Left colon (tissue), 2 donors: ENCODE results near the gene ZFAND2B. TPM values are rescaled to one million over a fixed set of nuclear protein-coding genes. Genes with fewer than 3 reads are reported as not detected.
A peak's percentile ranks its signal among the peaks of the same experiment; 100 is the strongest.
"Not testable (repeated sequence)": the region's sequence is repeated elsewhere in the genome, so short reads cannot be mapped to it uniquely, and the experiment has no call there.

Source experiments
- ATAC-seq: fragments of 200-7000 bp; cut with Tn5 transposase; one replicate; pipeline ENCODE4 v1.9.1; 2020; ENCODE audit warnings: mild to moderate bottlenecking, moderate library complexity
- DNase-seq, 2 donors: peaks; one replicate each; pipeline ENCODE4 v3.0.0-alpha.2; 2020
- intact Hi-C, 2 donors: fragments of 100-400 bp; cut with DNase I in 1 of 2; cut with micrococcal nuclease in 1 of 2; formaldehyde crosslinking; loops; one replicate each; pipeline versions ENCODE4 v1.11.2 to v1.14.0; 2022; cut with DNase I, micrococcal nuclease
- total RNA-seq, 2 donors: library from RNA; stranded (reverse); fragmentation: NEBNext Ultra II Directional; extraction: Animal tissue kit (Norgen Biotek cat#: 25700); gene quantifications; one replicate each; pipeline ENCODE4 v1.2.1, GENCODE V29; 2021
- donor health status: DM: no; HTN: no; CAD: no.
- donor health status: DM: yes; HTN: yes; CAD: no.

Gene ZFAND2B
- total RNA-seq, 2 donors from 2014 or later = 78.0 to 89.9 TPM

- ATAC-seq (peak; percentile 55), DNase-seq (peak; percentile 56 to 64)
- intact Hi-C loops = no loop called here
These were observed 36.7 kb downstream of the ZFAND2B start for GRCh38 chr2:219243291-219243761.

DNA sequence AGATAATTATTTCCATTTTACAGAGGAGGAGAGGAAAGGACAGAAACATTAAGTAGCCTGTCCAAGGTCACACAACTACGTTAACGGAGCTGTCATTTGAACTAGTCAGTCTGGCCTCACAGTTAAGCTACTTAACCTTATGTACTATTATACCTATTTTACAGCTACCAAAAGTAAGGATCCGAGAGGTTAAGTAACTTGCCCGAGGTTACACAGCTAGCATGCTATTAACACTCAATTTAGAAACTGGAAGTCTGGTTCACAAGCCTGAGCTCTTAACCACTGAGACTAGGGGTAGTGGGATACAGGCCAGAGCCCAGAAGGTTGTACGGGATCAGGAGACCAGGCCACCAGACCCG lies 38.2 kb downstream of the ZFAND2B start:
- ATAC-seq (no peak), DNase-seq (peak in 1 of 2 donors; percentile 41)
- intact Hi-C loops = no loop called here

DNA sequence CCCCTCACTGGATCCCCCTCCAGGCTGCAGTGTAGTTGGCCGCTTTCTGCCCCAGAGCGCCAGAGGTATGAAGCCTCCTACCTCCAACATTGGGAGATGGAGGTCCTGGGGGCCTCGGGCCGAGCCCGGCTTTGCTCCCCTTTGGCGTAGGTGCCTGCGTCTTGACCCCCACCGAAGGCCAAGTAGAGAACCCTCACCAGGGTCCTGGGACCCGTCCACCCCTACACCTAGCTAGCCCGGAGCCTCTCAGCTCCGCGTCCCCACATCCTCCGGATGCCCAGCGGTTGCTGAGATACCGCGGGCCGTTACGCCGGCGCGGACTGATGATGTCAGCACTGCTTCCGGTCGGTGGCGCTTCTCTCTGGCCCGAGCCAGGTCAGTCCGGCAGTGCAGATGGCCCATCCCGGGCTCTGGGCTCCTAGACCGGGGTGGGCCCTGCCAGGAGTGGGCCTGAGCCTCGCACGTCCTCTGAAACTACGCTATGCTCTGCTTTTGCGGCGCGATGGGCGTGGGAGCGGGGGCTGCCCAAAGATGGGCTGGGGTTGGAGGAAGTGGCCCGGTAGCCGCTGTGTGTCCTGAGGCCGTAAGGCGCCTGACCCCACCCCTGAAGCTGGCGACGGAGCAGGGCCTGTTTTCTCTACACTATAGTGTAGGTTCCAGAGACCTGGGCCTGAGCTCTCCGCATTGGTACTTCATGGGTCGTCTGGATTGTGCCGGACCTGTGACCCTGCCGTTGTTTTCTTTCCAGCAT lies 38.7 kb downstream of the ZFAND2B start, which contains the start of the genes GLB1L and STK16:
Gene GLB1L, minus strand, starts transcription at position 297 of the 751 bp plus-strand sequence. CDS start 1,871 bp downstream, outside the sequence.
Gene STK16, plus strand, starts transcription at position 332 of the 751 bp plus-strand sequence. CDS start 521 bp downstream, outside the sequence.
- intact Hi-C loops = no loop called here
- ATAC-seq (peak; percentile 62), DNase-seq (peak; percentile 93 to 97)

DNA sequence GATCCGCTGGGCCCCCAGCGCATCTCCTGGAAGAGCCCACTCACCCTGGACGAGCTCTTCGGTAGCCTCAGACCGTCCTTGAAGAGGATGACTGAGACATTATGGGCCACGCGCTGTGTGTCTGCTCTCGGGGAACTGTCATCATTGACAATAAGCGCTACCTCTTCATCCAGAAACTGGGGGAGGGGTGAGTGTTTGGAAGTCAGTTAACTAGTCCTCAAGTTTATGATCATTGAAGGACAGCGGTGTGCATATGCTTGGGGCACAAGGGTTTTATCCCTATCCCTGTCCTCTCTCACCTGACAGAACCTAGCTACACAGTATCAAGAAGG lies 39.3 kb downstream of the ZFAND2B start:
- DNase-seq (no peak), ATAC-seq (no peak)
- intact Hi-C loops = no loop called here

DNA sequence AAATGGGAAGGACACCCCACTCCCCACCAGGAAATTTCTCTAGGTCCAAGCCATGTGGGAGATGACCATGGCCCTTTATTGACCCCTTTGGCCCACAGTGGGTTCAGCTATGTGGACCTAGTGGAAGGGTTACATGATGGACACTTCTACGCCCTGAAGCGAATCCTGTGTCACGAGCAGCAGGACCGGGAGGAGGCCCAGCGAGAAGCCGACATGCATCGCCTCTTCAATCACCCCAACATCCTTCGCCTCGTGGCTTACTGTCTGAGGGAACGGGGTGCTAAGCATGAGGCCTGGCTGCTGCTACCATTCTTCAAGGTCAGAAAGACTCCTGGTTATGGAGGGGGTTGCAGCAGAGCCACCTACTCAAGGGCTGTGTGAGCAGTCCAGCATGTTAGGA lies 40.0 kb downstream of the ZFAND2B start:
- intact Hi-C loops = no loop called here
- DNase-seq (no peak), ATAC-seq (no peak)

DNA sequence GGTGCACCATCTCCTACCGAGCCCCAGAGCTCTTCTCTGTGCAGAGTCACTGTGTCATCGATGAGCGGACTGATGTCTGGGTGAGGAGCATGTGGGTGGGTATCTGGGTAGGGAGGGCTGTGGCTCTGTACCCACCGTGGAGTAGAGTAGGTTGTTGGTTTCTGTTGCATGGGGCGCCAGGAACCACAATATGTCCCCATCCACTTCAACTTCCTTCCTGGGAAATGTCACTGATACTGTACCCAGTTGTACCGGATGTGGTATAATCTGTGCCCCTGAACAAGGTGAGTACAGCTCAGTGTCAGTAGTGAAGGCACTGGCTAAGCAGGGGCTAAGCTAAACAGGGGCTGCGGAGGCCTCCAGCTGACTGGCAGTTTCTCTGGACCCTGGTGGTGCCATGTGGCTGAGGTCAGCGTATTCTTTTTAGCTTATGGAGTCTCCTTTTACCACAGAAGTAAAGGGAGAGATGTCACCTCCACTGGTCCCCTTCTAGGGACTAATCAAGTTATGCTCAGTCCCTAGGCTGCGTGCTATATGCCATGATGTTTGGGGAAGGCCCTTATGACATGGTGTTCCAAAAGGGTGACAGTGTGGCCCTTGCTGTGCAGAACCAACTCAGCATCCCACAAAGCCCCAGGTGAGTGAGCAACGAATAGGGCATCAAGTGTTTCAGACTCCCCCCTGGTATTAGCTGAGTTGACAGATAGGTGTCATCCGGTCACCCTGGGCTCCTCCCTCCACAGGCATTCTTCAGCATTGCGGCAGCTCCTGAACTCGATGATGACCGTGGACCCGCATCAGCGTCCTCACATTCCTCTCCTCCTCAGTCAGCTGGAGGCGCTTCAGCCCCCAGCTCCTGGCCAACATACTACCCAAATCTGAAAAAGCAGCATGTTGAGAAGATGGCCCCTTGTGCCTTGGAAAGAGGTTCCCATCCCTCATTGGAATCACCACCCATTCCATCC lies 41.4 kb downstream of the ZFAND2B start:
- ATAC-seq = no peak
- intact Hi-C loops = no loop called here
- peak in 1 of 2 donors; percentile 19 for DNase-seq

GRCh38 chr2:219248845-219249202 lies 42.2 kb downstream of the ZFAND2B start:
- no peak for ATAC-seq
- no peak for DNase-seq
- intact Hi-C loops = no loop called here

- ATAC-seq (peak; percentile 67), DNase-seq (peak; percentile 92 to 93)
- intact Hi-C loops = no loop called here
These were observed 42.8 kb downstream of the ZFAND2B start for GRCh38 chr2:219249203-219249980.

DNA sequence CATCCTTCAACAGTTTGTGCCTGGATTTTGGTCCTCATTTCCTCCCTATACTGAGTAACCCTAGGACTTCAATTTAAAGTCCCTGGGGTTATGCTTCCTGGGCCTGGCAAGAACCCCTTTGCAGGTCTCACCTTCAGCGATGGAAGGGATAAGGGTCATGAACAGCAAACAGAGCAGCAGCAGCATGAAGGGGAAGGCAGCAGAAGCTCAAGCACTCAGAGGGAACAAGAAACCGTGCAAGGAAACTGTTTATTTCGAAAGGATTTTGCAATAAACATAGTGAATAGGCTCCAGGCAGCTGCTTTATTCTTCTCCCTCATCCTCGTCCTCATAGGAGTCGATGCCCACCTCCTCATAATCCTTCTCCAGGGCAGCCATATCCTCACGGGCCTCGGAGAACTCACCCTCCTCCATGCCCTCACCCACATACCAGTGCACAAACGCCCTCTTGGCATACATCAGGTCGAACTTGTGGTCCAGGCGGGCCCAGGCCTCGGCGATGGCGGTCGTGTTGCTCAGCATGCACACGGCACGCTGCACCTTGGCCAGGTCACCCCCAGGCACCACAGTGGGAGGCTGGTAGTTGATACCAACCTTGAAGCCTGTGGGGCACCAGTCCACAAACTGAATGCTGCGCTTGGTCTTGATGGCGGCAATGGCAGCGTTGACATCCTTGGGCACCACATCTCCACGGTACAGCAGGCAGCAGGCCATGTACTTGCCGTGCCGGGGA lies 43.6 kb downstream of the ZFAND2B start:
- intact Hi-C loops = no loop called here
- DNase-seq (peak in 1 of 2 donors; percentile 33), ATAC-seq (no peak)

GRCh38 chr2:219251656-219252055 lies 45.1 kb downstream of the ZFAND2B start:
- ATAC-seq = no peak
- DNase-seq = no peak
- intact Hi-C loops = no loop called here

- ATAC-seq (no peak), DNase-seq (peak in 1 of 2 donors; percentile 23)
- intact Hi-C loops = no loop called here
These were observed 45.5 kb downstream of the ZFAND2B start for GRCh38 chr2:219252084-219252483.

DNA sequence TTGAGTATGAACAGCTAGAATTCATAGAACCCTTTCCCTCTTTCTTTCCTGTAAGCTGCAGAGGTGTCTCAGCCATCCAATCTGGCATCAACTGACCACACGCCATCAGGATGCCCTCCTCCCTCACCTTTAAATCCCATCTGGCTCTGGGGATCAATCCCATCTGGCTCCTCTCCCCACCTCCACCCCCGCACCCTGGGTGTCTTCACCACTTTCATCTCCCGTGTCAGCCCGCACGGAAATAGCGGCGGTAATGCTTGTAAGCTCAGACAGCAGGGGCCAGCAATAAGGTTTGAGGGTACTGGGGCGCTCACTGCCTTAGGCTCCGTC lies 46.0 kb downstream of the ZFAND2B start:
- peak in 1 of 2 donors; percentile 59 for DNase-seq
- no peak for ATAC-seq
- intact Hi-C loops = no loop called here

- peak; percentile 6 for ATAC-seq
- peak; percentile 51 to 63 for DNase-seq
- intact Hi-C loops = no loop called here
These were observed 46.5 kb downstream of the ZFAND2B start, which contains the start of gene TUBA4B for GRCh38 chr2:219252900-219253752. Gene TUBA4B, plus strand, starts transcription at chr2:219253243. Its CDS starts 165 bp downstream, at chr2:219253408.

- ATAC-seq = peak; percentile 73
- intact Hi-C loops = no loop called here
- DNase-seq = peak; percentile 87 to 94
These were observed 47.4 kb downstream of the ZFAND2B start, which contains the start of gene TUBA4A for GRCh38 chr2:219253753-219254589. Gene TUBA4A, minus strand, starts transcription at chr2:219253918. Its CDS starts 60 bp downstream, at chr2:219253858.

DNA sequence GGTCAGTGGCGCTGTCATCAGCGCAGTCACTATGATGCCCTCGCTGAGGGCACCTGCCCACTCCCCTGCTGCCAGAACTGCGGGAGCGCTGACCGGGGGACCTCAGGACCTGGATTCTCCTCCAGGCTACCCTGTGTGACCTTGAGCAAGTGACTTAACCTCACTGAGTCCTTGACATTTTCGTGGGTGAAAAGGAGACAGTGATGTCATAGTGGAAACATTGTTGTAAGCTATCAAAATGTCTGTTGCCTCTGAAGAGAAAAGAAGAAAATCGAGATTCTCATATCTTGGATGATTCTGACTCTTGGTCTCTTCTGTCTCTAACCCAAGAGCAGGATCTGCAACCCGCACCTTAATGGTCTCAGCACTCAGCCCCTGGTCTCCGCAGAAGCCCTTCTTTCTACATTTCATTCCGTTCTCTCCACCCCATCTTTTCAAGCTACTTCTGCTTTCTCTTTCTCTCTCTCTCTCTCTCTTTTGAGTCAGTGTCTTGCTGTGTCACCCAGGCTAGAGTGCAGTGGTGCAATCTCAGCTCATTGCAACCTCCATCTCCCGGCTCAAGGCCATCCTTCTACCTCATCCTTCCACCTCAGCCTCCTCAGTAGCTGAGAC lies 48.1 kb downstream of the ZFAND2B start:
- peak; percentile 1 for ATAC-seq

GRCh38 chr2:219258942-219259341 lies 52.4 kb downstream of the ZFAND2B start:
- intact Hi-C loops, ATAC-seq, DNase-seq: not testable (repeated sequence)

More for the DNA sequence above, 48.1 kb downstream of the ZFAND2B start:
- no peak for DNase-seq
- intact Hi-C loops = no loop called here
